ENCODE measurements around the gene SYNPO2. TPM values are rescaled to one million over a fixed set of nuclear protein-coding genes. Genes with fewer than 3 reads are reported as not detected.

The SYNPO2 gene
- total and polyA plus RNA-seq, 2 of the 8 experiments (the other 6 are each of a cell fraction or from before 2014, with no cell fraction given), result 0.50 to 4.2 TPM

GRCh38 chr4:118993333-118993732 lies 104.7 kb downstream of the SYNPO2 start:
- peaks cover 0 to 5% (median 0%) of the 10 kb centered on the region in 4 experiments; a peak in 1 of 7 replicates for H3K4me1 ChIP-seq (replicated peaks in 1 of 4; ENCODE audit: control insufficient read depth in 3 of 4, insufficient read depth in 4 of 4, low read length in 3 of 4)
- H3K4me3 ChIP-seq (ENCODE audit: extremely low read depth in 1 of 4, insufficient read depth in 2 of 4, low read depth in 3 of 4, low read length in 4 of 4), result no peak overlapping the region
- H4K5ac ChIP-seq (ENCODE audit: insufficient read length, low read depth, low read length), result no peak overlapping the region
- no peak overlapping the region for H3K27ac ChIP-seq (ENCODE audit: low read depth, low read length)
- H3K4ac ChIP-seq (replicated peaks; ENCODE audit: insufficient read length, low read depth, low read length), result no peak overlapping the region
- H3K27me3 ChIP-seq (replicated peaks in 1 of 4; ENCODE audit: control insufficient read depth in 3 of 4, extremely low read depth in 1 of 4, insufficient read depth in 3 of 4, low read length in 3 of 4), result no peaks in the 10 kb centered on the region
- TF ChIP-seq TEAD4 (IDR thresholded peaks at IDR 0.05; ENCODE audit: low read depth, low read length), result no peak
- H4K20me1 ChIP-seq (replicated peaks in 1 of 2; ENCODE audit: control insufficient read depth in 1 of 2, insufficient read depth in 2 of 2, low read length in 2 of 2), result no peaks in the 10 kb centered on the region
- no peak overlapping the region; the same call in 1 of the 2 replicates for H2BK5ac ChIP-seq (ENCODE audit: low read depth, low read length)
- no peaks in the 10 kb centered on the region for H3K79me1 ChIP-seq (ENCODE audit: low read depth, low read length)
- H3K23ac ChIP-seq (ENCODE audit: insufficient read length), result no peak overlapping the region
- H2AFZ ChIP-seq (ENCODE audit: low read length), result no peak overlapping the region
- DNase-seq (ENCODE audit: low read depth in 1 of 2, low spot score in 2 of 2), result no peak
- H3K9me3 ChIP-seq (ENCODE audit: insufficient read depth in 2 of 2, low read depth in 1 of 2, low read length in 1 of 2), result no peaks in the 10 kb centered on the region
- ChIA-PET POLR2A (ENCODE audit: partially characterized antibody) (no interaction called here), CTCF (ENCODE audit: partially characterized antibody) (interaction anchor here (2.3 to 3.1 kb wide), 2 partner anchors 11 to 12 kb away, joined by 6 to 7 read pairs; no protein-coding TSS in a partner anchor)
- no peak overlapping the region for H2BK120ac ChIP-seq (replicated peaks; ENCODE audit: low read depth, low read length)
- H3K36me3 ChIP-seq (ENCODE audit: control insufficient read depth in 2 of 4, insufficient read depth in 4 of 4, low read length in 3 of 4), result no peaks in the 10 kb centered on the region
- H3K56ac ChIP-seq (replicated peaks; ENCODE audit: insufficient read length, low read depth, low read length), result no peak overlapping the region
- no peak overlapping the region for H2BK12ac ChIP-seq (ENCODE audit: low read depth, low read length)
- no peak overlapping the region for H2BK15ac ChIP-seq (ENCODE audit: low read length)
- no peaks in the 10 kb centered on the region for H3K23me2 ChIP-seq (ENCODE audit: low read depth, low read length)
- no peak overlapping the region for H4K8ac ChIP-seq (ENCODE audit: extremely low read depth, insufficient read depth, low read length)
- H3K14ac ChIP-seq (ENCODE audit: insufficient read length), result no peak overlapping the region
- H4K91ac ChIP-seq (replicated peaks; ENCODE audit: insufficient read length, low read length), result no peak overlapping the region
- no peak overlapping the region for H3K18ac ChIP-seq (ENCODE audit: extremely low read depth, low read length)
- H2AK5ac ChIP-seq (ENCODE audit: low read depth, low read length), result no peak overlapping the region
- H3K9ac ChIP-seq (replicated peaks in 1 of 4; ENCODE audit: extremely low read depth in 1 of 4, low read depth in 3 of 4, low read length in 3 of 4), result no peak overlapping the region
- no peak for FAIRE-seq
- no peak overlapping the region for H2BK20ac ChIP-seq (ENCODE audit: low read length)
- H3K4me2 ChIP-seq (ENCODE audit: insufficient read depth in 1 of 2, low read depth in 2 of 2, low read length in 2 of 2), result no peak overlapping the region
- no peaks in the 10 kb centered on the region for H3K79me2 ChIP-seq (ENCODE audit: control insufficient read depth in 1 of 2, insufficient read depth in 2 of 2, low read length in 2 of 2)
- WGBS, 2 experiments (ENCODE audit: extremely low coverage in 1 of 2, insufficient coverage in 1 of 2, insufficient read length in 1 of 2, insufficient replicate concordance in 2 of 2, low coverage in 1 of 2, low lambda C conversion rate in 2 of 2, missing lambda C conversion rate in 1 of 2), result 93% methylated on average over 2 of the region's 2 CpGs; no CpG with 5 or more reads in 1 of the 2 experiments

Data from H1 (cell line).